Measurements from ENCODE around the gene CNDP2.

DNA sequence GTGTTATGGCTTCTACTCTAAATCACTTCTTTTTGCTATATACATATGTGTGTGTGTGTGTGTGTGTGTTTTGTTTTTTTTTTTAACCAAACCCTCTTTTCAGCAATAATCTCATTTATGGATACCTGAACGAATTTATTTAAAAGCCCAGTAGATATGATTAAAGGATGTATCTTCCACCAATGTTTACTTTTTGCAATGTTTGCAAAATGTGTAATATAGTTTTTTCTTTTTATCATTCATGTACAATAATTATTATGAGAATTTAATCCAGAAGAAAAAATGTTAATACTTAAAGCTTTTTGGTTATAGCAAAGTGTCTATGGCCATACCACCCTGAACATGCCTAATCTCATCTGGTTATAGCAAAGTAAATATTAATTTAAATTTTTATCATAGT is 1.6 kb upstream of the CNDP2 start:
- TF ChIP-seq, protein P1, sequence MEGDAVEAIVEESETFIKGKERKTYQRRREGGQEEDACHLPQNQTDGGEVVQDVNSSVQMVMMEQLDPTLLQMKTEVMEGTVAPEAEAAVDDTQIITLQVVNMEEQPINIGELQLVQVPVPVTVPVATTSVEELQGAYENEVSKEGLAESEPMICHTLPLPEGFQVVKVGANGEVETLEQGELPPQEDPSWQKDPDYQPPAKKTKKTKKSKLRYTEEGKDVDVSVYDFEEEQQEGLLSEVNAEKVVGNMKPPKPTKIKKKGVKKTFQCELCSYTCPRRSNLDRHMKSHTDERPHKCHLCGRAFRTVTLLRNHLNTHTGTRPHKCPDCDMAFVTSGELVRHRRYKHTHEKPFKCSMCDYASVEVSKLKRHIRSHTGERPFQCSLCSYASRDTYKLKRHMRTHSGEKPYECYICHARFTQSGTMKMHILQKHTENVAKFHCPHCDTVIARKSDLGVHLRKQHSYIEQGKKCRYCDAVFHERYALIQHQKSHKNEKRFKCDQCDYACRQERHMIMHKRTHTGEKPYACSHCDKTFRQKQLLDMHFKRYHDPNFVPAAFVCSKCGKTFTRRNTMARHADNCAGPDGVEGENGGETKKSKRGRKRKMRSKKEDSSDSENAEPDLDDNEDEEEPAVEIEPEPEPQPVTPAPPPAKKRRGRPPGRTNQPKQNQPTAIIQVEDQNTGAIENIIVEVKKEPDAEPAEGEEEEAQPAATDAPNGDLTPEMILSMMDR (IDR thresholded peaks at IDR 0.05; ENCODE audit: poor library complexity) = no peak
- no peak for TF ChIP-seq EZH2 (IDR thresholded peaks at IDR 0.05; ENCODE audit: borderline replicate concordance)
- TF ChIP-seq EZH2phosphoT487 (IDR thresholded peaks at IDR 0.05; ENCODE audit: low read depth, severe bottlenecking, unreplicated experiment) = no peak

All from hepatocyte (in vitro differentiated cells).